Measurements from ENCODE around the gene EMILIN2.

The EMILIN2 gene

DNA sequence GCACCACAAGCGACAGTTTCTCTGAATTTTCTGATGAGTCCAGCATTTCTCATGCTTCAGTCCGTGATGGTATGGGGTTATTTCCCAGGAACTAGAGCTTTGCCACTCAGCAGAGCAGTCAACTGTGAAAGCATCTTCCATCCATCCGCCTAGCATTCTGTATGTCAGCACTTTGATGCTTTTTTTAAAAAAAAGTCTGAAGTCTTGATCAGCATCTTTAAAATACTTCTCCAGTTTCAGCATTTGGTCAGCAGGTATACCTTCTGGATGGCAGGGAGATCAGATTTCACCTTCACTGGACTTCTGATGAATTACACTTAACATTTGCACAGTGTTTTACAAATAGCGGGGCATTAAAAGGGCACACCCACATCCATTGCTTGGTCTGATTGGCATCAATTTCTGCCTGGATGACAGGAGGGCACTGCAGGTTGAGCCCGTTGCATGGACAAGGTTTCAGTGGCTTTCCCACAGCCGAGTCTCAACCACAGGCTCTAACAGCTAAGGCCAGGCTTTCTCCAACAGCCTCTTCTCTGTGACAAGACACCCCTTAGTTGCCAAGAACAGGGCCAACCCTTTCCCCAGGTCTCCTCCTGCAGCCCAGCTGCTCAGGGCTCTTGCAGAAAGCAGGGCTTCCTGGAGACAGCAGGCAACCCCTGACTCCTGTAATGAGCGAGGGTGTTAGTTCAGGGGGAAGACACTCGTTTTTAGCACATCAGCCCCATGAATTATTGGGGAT lies 54.0 kb downstream of the EMILIN2 start:
- DNase-seq (ENCODE audit: low read depth in 2 of 2) = no peak

DNA sequence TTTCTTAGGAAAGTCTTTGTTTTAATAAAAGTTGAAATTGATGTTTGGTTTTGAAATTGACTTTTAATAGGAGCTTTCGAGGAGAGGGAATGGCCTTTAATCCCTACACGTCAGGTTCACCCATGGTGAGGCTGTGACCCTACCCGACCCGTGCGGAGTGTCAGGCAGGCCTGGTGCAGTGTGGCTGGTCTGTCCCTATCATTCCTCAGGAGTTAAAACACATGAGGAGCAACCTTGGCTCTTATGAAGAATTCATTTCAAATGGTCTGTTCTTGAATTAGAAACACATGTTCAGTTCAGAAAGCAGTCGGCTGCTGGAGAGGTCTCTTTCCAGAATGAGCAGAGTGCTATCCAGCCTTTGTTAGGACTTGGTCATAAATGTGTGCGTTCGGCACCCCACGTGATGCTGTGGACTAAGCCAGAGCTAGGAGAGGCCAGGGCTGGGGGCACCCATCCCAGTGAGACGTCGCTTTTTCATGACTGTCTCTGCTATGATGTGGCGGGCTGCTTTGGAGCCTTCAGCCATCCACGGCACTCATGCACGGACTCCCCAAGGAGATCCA lies 54.7 kb downstream of the EMILIN2 start:
- DNase-seq (ENCODE audit: low read depth in 2 of 2) = no peak

DNA sequence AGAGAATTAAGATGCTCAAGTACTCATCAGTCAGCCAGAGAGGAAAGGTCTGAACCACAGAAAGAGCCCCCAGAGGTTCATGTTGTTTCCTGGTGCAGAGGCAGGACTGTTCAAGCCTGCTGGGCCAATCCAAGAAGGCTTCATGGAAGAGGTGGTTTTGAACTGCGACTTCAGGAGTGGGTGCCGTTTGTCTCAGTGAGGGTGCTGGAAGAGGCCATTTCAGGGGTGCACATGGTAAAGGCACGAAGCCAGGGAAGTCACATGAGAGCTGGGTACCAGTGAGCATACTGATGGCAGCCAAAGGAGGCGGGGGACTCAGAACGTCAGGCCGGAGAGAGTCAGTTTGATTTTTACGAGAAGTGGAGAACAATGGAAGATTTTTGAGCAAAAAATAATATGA lies 55.5 kb downstream of the EMILIN2 start:
- DNase-seq (ENCODE audit: low read depth in 2 of 2) = no peak

DNA sequence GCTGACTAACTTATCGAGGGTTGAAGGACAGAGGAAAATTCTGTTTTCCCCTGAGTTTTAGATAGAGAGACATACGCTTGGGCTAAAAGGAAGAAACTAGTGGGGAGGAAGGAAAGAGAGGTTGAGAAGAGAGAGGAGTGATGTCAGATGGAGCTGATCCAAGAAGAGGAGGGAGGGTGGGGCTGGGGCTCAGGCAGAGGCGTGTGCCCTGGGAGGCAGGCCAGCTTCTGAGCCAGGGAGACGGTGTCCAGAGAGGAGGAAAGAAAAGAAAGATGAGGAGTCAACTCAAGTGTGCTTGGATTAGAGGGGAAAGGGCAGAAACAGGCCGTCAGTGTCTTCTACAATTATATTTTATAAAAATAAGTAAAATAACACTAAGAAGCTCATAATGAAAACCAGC lies 56.2 kb downstream of the EMILIN2 start:
- DNase-seq (ENCODE audit: low read depth in 2 of 2) = no peak

DNA sequence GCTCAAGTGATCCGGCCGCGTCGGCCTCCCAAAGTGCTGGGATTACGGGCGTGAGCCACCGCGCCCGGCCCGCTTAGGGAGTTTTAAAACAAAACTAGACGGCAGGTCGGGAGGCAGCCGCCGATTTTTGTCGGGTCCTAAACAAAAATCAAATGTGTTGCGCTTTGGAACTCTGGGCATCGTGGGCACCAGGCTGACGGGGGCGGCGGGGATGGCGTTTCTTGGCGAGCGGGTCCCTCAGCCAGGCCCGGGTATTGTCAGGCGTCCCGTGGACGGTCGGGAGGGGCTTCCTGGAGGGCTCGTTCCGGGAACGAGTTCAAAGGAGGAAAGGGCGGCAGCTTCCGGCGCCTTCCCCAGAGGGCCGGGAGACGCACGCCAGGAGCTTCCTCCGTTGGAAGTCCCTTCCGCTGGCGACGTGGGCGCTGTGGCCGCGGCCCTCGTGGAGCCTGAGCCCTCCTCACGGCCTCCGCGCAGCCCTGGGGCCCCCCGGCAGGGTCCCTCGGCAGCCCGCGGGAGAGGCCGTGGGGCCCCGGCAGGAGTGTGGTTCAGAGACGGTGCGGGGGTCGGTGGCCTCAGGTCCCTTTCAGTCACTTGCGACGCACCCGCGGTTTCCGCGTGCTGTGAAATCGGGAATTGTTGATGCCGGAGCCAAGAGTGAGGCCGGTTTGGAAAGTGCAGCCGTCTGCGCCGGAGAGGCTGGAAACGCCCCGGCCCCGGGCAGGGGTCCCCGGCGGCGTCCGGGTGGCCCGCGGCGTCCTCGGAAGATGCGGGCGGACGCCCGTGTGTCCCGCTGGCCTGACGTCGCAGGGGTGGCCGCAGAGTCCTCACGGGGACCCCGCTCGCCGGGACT lies 59.3 kb downstream of the EMILIN2 start:
- DNase-seq (ENCODE audit: low read depth in 2 of 2) = peak; percentile 24 to 39

DNA sequence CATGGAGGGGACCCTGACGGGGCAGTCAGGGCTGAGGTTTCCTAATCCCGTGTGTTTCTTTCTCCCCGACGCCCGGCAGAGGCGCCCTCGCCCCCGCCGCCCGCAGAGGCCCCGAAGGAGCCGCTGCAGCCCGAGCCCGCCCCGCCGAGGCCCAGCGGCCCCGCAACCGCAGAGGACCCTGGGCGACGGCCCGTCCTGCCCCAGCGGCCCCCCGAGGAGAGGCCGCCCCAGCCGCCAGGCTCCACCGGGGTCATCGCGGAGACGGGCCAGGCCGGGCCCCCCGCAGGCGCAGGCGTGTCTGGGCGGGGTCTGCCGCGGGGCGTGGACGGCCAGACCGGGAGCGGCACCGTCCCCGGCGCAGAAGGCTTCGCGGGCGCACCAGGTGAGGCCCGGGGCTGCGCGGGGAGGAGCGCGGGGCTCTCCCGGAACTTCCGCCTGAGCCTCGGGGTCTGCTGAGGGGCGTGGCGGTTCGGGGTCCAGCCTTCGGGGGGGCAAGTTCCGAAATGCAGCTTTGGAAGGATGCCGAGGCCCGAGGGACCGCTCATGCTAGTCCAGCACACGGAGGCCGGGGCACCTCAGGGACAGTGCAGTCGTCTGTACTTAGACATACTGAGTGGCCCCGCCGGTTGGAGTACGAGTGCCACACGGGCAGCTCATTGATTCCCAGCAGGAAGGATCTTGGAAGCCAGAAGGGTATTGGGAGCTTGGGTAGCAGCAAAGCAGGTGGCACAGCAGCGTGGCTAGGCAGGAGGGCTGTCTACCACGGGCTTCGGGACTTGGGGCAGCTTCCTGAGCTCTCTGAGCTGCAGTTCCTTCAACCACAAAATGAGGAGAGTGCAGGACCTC lies 60.1 kb downstream of the EMILIN2 start:
- peak in 1 of 2 donors; percentile 39 for DNase-seq (ENCODE audit: low read depth in 2 of 2)

DNA sequence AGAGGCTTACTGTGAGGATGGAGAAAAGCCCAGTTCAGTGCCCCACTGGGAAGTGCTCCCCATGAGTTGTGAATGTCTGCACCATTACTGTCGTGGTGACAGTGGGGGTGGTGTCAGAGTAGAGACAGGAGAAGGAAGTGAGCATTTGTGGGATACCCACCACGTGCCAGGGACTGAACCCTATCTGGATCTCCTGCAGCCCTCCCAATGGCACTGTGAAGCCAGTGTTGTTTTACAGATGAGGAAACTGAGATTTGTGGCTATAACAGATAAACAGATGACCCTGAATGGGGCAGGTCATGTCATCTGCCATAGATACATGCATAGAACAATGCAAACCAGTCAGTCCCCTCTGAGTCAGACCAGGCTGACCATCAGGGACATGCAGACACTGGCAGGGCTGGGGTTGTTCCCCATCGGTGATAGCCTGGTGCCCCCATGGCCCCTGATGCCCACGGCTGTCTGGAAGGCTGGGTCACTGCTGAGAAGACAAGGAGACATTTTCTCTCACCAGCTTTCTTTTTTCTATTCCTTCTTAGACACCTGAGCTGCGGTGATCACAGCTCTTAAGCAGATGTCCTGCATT lies 60.8 kb downstream of the EMILIN2 start:
- no peak for DNase-seq (ENCODE audit: low read depth in 2 of 2)

DNA sequence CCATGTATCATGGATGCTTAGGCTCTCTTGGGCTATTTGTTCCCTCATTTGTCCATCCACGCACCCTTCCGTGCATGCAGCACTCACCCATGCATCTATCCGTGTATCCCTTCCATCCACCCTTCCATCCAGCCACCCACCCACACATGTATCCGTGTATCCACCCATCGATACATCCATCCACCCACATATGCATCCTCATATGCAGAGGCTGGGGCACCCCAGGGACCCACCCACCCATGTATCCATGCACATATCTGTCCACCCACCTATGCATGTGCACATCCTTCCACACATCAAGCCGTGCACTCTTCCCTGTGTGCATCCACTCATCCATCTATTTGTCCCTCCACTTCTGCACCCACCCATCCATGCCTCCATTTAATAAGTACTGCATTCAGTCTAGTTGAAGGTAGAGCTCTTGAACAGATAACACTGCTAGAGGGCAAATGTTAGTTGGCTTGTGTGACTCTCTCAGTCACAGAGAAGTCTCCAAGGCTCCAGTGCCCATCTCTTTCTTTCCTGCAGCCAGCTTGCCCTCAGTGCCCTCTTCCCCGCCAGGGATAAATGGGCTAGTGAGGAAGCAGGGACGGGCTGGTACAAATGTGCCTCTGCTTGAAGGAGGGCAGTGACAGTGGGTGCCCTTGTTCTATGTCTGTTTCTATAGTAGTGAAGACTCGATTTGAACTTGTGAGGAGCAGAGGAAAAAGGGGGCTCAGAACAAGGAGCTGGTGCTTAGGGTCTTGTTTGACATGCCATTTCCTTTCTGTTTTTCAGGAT lies 61.5 kb downstream of the EMILIN2 start:
- DNase-seq (ENCODE audit: low read depth in 2 of 2) = no peak

DNA sequence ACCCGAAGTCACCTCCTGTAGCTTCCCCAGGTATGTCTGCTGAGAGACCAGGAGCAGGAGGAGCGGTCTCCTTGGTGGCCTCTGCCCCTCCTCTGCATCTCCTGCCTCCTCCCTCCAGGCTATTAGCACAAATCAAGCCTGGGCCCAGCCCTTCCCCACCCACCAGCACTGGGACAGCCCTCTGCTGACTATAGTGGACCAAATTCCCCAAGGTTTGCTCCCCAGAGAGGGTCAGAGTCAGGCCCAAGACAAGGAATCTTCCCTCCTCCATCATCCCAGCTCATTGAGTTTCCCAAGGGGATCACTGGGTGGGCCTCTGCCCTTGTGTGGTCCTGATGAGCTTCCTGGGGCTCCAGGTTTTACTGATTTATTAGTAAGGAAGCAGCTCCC lies 62.1 kb downstream of the EMILIN2 start:
- DNase-seq (ENCODE audit: low read depth in 2 of 2) = no peak

DNA sequence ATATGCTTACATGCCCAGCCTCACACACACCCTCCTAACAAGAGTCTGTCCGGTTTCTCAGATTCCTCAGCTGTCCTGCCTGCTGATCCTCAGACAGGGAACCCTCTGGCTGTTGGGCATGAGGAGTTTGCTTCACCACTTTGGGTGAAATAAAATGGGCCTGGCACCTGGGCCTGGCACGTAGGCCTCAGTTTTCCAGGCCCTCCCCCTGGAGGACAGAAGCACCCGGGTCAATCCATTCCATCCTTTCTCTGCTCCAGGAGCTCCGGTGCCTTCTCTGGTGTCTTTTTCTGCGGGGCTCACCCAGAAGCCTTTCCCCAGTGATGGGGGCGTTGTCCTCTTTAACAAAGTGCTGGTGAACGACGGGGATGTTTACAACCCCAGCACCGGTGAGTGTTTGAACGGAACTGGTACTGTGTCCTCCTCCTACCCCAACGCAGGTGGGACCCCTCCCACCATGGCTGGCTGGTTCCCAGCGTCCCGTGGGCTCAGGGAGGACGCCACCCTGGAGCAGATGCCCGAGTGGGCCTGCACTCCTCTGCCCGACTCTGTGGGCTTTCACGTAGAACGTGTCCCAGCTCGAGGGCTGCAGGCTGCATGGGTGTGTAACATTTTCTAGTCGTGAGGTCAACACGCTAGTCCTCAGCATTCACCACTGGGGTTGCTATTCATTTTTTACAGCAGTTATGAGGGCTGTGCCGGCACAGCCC lies 62.8 kb downstream of the EMILIN2 start:
- no peak for DNase-seq (ENCODE audit: low read depth in 2 of 2)

DNA sequence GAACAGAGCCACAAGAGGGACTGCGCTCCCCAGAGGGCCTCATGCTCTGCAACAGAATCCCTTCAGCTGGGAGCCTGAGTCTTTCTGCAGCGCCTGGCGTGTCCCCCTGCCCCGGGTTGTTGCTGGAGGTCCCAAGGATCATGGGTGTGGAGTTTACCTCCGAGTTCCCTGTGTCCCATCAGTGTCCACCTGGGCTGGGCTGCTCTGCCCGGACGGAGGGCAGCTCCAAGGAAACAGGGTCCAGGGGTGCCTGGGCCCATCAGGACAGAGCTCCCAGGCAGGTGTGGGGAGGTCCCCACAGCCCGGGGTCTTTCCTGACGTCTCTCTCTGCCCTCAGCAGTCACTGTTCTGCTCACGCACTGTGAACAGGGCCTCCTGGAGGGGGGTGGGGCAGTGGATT lies 63.5 kb downstream of the EMILIN2 start:
- no peak for DNase-seq (ENCODE audit: low read depth in 2 of 2)

DNA sequence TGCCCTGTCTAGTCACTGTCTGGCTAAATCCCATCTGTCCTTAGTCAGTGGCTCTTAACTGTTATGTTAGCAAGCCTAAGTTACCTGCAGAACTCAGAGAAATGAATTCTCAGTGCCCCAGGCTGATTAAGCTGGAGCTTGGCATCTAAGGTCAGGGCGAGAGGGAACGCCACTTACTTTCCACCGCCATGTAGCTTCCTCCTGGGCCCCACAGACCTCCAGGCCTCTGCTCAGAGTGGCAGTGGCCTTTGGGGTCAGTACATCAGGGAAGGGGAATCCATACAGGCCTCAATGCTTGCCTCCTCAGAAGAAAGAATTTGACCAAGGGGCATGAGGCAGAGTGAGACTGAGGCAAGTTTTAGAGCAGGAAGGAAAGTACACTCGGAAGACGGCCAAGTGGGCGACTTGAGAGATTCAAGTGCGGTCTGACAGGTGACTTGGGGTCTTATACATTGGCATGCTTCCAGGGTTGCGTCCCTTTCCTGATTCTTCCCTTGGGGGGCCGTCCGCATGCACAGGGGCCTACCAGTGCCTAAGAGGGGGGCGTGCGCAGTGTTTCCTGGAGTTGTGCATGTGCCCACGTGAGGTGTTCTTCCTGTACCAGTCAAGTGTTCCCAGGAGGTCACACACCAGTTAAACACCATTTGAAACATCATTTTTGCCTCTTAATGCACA lies 64.1 kb downstream of the EMILIN2 start:
- DNase-seq (ENCODE audit: low read depth in 2 of 2) = no peak

DNA sequence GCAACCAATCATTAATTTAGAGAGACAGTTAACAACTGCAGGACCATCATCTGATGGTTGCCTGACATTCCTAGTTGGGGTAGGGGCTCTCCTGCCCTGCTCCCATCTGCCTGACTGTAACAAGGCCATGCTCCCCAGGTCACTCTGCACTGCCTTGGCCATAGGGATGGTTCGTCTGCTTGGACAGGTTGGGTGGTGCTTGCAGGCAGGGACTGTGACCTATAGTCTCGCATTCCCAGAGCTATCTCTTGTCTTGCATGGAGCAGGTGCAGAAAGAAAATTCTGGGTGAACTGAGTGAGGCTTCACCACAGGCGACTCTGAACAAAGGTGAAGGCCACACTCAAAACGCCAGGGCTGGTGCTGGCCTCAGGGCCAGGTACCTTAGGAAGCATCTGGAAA lies 64.7 kb downstream of the EMILIN2 start:
- no peak for DNase-seq (ENCODE audit: low read depth in 2 of 2)

DNA sequence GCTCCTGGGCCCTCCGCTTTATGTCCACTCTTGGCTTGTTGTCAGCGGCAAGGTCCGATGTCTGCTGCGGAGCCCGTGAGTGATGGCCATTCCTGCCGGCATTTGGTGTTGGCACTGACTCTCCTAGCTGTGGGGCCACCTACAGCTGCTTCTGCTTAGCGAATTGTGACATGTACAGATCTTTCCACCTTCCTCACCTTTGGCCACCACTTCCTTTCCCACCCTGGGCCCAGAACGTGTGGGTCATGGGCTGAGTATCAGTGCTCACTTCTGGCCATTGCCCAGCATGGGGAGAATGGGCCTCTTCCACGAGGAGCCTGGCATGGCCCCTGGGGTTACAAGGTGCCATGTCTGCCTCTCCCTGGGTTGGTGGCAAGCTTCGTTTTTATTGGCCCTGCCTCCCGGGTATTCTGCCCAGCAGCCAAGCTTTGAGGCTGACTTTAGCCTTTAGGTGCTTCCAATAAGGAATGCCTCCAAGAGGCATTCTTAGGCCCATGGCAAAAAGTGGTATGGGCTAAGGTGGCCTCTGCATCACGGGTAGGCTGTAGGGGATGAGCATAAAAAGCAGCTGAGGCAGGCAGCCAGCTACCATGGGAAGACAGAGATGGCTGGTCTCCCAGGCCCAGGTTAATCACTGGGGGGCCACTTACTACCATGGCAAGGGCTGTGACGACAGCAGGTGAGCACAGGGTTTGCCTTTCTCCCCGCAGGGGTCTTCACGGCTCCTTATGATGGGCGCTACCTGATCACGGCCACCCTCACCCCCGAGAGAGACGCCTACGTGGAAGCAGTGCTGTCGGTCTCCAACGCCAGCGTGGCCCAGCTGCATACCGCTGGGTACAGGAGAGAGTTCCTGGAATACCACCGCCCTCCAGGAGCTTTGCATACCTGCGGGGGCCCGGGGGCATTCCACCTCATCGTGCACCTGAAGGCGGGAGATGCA lies 65.8 kb downstream of the EMILIN2 start:
- DNase-seq (ENCODE audit: low read depth in 2 of 2) = no peak

DNA sequence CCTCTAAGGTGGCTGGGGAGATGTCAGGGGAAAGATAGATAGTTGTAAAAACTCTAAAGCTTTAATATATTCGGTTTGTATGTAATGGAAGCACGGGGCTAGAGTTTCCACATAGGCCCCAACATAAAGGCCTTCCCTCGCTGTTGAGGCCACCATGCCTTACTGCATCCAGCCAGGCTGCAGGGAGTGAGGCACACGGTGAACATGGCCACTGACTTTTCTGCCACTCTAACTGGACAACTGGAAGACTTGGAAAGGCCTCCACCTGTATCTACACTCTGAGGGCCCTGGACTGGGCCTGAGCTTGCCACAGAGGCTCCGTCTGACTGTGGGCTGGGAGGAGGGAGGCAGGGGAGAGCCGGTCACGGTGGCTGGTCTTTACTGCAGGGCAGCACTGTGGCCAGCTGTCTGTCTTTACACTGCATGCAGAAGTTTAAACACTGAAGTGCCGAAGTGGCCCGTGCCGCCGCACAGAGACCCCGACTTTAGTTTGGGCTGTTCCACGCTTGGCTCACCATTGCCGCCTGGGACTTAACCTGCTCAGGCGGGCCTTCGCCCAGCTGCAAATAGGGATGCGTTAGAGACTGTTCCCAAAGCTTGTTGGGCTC lies 66.7 kb downstream of the EMILIN2 start:
- no peak for DNase-seq (ENCODE audit: low read depth in 2 of 2)

DNA sequence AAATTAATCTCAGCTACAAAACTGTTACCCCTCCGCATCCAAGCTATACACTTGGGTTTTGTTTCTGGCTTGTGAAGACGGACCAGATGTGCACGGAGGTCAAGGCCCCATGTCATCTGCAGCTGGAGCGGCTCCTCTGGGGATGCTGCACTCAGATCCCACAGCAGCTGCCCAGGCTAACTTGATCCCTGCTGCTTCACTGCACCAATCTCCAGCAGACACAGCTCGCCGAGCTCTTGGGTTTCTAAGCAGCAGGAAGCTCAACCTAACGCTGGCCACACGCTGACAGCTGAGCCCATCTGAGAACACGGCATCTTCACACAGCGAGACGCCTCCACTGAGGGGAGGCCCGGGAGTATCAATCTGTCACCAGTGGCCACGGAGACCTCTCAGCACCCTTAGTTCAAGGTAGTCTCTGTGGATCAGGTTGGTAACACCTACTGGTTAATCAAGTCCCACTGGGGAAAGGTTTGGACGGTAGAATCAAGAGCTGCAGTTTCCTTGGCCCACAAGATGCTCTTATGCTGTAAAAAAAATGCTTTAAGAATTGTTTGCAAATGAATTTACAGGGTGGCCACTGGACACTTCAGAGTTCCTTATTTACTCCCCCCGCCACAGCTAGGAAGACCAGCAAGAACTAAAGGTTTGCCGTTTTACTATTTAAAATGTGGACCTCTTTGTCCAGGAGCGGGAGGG lies 67.5 kb downstream of the EMILIN2 start:
- no peak for DNase-seq (ENCODE audit: low read depth in 2 of 2)

DNA sequence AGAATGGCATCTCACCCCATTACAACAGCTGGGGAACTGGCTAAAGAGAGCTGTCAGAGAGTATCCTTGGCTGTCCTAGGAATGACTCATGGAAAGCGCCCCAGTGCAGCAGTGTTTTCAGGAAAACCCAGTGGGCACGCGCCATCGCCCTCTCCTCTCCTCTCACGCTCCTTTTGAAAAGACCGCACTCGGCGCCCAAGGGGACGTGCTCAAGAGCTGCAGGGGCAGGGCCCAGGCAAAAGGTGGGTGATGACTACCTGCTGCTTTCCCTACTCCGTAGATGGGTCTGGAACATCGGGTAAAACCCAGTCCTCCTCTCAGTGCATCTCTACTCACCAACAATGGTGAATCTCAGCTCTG lies 68.1 kb downstream of the EMILIN2 start:
- DNase-seq (ENCODE audit: low read depth in 2 of 2) = no peak

All from stimulated activated CD8-positive, alpha-beta memory T cell treated with anti-CD3 and anti-CD28 coated beads, Interleukin-7, amount 100 ng/mL, for 4 hours (primary cell).